NCI-H510A treated with DMSO at 0.1 percent for 48 hours (cell line): Measurements from ENCODE around the gene PKD1L1.
A peak's percentile ranks its signal among the peaks of the same experiment; 100 is the strongest.
"Not testable (repeated sequence)": the region's sequence is repeated elsewhere in the genome, so short reads cannot be mapped to it uniquely, and the experiment has no call there.

Experiments used
- DNase-seq: peaks from one replicate; lab custom pipeline; 2025; lab: John Stamatoyannopoulos, UW

PKD1L1 gene

GRCh38 chr7:47938574-47939165 lies 9.6 kb downstream of the PKD1L1 start:
- no peak for DNase-seq

GRCh38 chr7:47937711-47938573 lies 10.3 kb downstream of the PKD1L1 start:
- no peak for DNase-seq

- DNase-seq, result peak; percentile 16
Measured at GRCh38 chr7:47937065-47937687, 11.1 kb downstream of the PKD1L1 start.

GRCh38 chr7:47936323-47936722 lies 11.9 kb downstream of the PKD1L1 start:
- DNase-seq, result no peak

- DNase-seq, result no peak
Measured at GRCh38 chr7:47935336-47935735, 12.9 kb downstream of the PKD1L1 start.

GRCh38 chr7:47934831-47935230 lies 13.4 kb downstream of the PKD1L1 start:
- no peak for DNase-seq

GRCh38 chr7:47933215-47933614 lies 15.1 kb downstream of the PKD1L1 start:
- DNase-seq, result no peak

- no peak for DNase-seq
Measured at GRCh38 chr7:47932466-47933037, 15.7 kb downstream of the PKD1L1 start.

- DNase-seq, result no peak
Measured at GRCh38 chr7:47932016-47932415, 16.2 kb downstream of the PKD1L1 start.

- DNase-seq, result no peak
Measured at GRCh38 chr7:47931005-47932004, 17.0 kb downstream of the PKD1L1 start.

- no peak for DNase-seq
Measured at GRCh38 chr7:47924266-47924665, 24.0 kb downstream of the PKD1L1 start.

GRCh38 chr7:47923081-47923875 lies 25.0 kb downstream of the PKD1L1 start:
- not testable (repeated sequence) for DNase-seq

GRCh38 chr7:47916514-47916913 lies 31.8 kb downstream of the PKD1L1 start:
- DNase-seq, result not testable (repeated sequence)

- no peak for DNase-seq
Measured at GRCh38 chr7:47915616-47915976, 32.7 kb downstream of the PKD1L1 start.

GRCh38 chr7:47914717-47915615 lies 33.3 kb downstream of the PKD1L1 start:
- DNase-seq, result no peak

GRCh38 chr7:47912332-47912731 lies 35.9 kb downstream of the PKD1L1 start:
- no peak for DNase-seq

GRCh38 chr7:47908720-47909119 lies 39.5 kb downstream of the PKD1L1 start:
- no peak for DNase-seq

- no peak for DNase-seq
Measured at GRCh38 chr7:47907981-47908616, 40.2 kb downstream of the PKD1L1 start.

GRCh38 chr7:47906883-47907282 lies 41.4 kb downstream of the PKD1L1 start:
- no peak for DNase-seq
